SK-N-SH treated with all-trans-retinoic acid at 6 μM for 48 hours (cell line): ENCODE results near the gene FNDC11.
A peak's percentile ranks its signal among the peaks of the same experiment; 100 is the strongest.

Source experiments
- ATAC-seq: fragments of 200-7000 bp; cut with Tn5 transposase; 3 replicates; pipeline ENCODE4 v1.9.1; 2020; ENCODE audit warnings: mild to moderate bottlenecking, moderate library complexity
- ARNTL ChIP-seq: fragments of 450-650 bp; formaldehyde crosslinking; IDR thresholded peaks from 2 replicates; pipeline ENCODE4 v1.5.0; 2020; ENCODE audit warnings: low read depth, mild to moderate bottlenecking, moderate library complexity, borderline replicate concordance
- BACH2 ChIP-seq: fragments of 250-450 bp; sonication (Bioruptor Pico); IDR thresholded peaks from 2 replicates; pipeline ENCODE4 v1.9.0; 2021; ENCODE audit warnings: mild to moderate bottlenecking, borderline replicate concordance
- CSRNP3 ChIP-seq: fragments of 250-450 bp; sonication (Bioruptor Pico); IDR thresholded peaks from 2 replicates; pipeline ENCODE4 v1.5.1; 2021; ENCODE audit warnings: mild to moderate bottlenecking, moderate library complexity
- ESRRG ChIP-seq: fragments of 250-450 bp; sonication (Bioruptor Pico); IDR thresholded peaks from 2 replicates; pipeline ENCODE4 v1.6.1; 2021; ENCODE audit warnings: mild to moderate bottlenecking
- GLIS3 ChIP-seq: fragments of 250-450 bp; sonication (Bioruptor Pico); IDR thresholded peaks from 2 replicates; pipeline ENCODE4 v1.5.0; 2020; ENCODE audit warnings: mild to moderate bottlenecking, moderate library complexity
- OSR1 ChIP-seq: fragments of 250-450 bp; sonication (Bioruptor Pico); IDR thresholded peaks from 2 replicates; pipeline ENCODE4 v1.8.0; 2022; ENCODE audit warnings: moderate library complexity, mild to moderate bottlenecking, inconsistent platforms
- POU6F1 ChIP-seq: fragments of 250-450 bp; sonication (Bioruptor Pico); IDR thresholded peaks from 2 replicates; pipeline ENCODE4 v1.8.0; 2021; ENCODE audit warnings: low read depth, mild to moderate bottlenecking, moderate library complexity, borderline replicate concordance
- RARB ChIP-seq: fragments of 250-450 bp; sonication (Bioruptor Pico); IDR thresholded peaks from 2 replicates; pipeline ENCODE4 v1.8.0; 2021; ENCODE audit warnings: mild to moderate bottlenecking, moderate library complexity
- SNAI2 ChIP-seq: fragments of 250-450 bp; sonication (Bioruptor Pico); IDR thresholded peaks from 2 replicates; pipeline ENCODE4 v1.5.0; 2020; ENCODE audit warnings: mild to moderate bottlenecking, moderate library complexity
- TOX ChIP-seq: fragments of 250-450 bp; sonication (Bioruptor Pico); IDR thresholded peaks from 2 replicates; pipeline ENCODE4 v1.8.0; 2021; ENCODE audit warnings: mild to moderate bottlenecking, moderate library complexity, borderline replicate concordance
- ZC3H10 ChIP-seq: fragments of 250-450 bp; sonication (Bioruptor Pico); IDR thresholded peaks from 2 replicates; pipeline ENCODE4 v1.5.1; 2021; ENCODE audit warnings: mild to moderate bottlenecking, moderate library complexity
- ZFP3 ChIP-seq: fragments of 250-450 bp; sonication (Bioruptor Pico); IDR thresholded peaks from 2 replicates; pipeline ENCODE4 v1.5.0; 2020; ENCODE audit warnings: mild to moderate bottlenecking, moderate library complexity
- ZFP30 ChIP-seq: fragments of 450-650 bp; formaldehyde crosslinking; IDR thresholded peaks from 2 replicates; pipeline ENCODE4 v1.5.0; 2022; ENCODE audit warnings: mild to moderate bottlenecking, moderate library complexity
- ZNF70 ChIP-seq: fragments of 450-650 bp; formaldehyde crosslinking; IDR thresholded peaks from 2 replicates; pipeline ENCODE4 v1.5.0; 2020; ENCODE audit warnings: mild to moderate bottlenecking, moderate library complexity
- ZNF8 ChIP-seq: fragments of 450-650 bp; formaldehyde crosslinking; IDR thresholded peaks from 2 replicates; pipeline ENCODE4 v1.5.0; 2020; ENCODE audit warnings: mild to moderate bottlenecking, moderate library complexity
- TF ChIP-seq, protein P1 (sequence below): fragments of 250-450 bp; sonication (Bioruptor Pico); IDR thresholded peaks from 2 replicates; pipeline ENCODE4 v1.8.0; 2020; ENCODE audit warnings: mild to moderate bottlenecking, moderate library complexity, borderline replicate concordance
- TF ChIP-seq, protein P2 (sequence below): fragments of 250-450 bp; sonication (Bioruptor Pico); IDR thresholded peaks from 2 replicates; pipeline ENCODE4 v1.5.0; 2020; ENCODE audit warnings: mild to moderate bottlenecking, moderate library complexity
- TF ChIP-seq, protein P3 (sequence below): fragments of 250-450 bp; sonication (Bioruptor Pico); IDR thresholded peaks from 2 replicates; pipeline ENCODE4 v1.5.1; 2020; ENCODE audit warnings: low read depth, mild to moderate bottlenecking, moderate library complexity

FNDC11 gene

GRCh38 chr20:63518946-63519667 is 34.9 kb upstream of the FNDC11 start (continued):
- TF ChIP-seq, protein P1, sequence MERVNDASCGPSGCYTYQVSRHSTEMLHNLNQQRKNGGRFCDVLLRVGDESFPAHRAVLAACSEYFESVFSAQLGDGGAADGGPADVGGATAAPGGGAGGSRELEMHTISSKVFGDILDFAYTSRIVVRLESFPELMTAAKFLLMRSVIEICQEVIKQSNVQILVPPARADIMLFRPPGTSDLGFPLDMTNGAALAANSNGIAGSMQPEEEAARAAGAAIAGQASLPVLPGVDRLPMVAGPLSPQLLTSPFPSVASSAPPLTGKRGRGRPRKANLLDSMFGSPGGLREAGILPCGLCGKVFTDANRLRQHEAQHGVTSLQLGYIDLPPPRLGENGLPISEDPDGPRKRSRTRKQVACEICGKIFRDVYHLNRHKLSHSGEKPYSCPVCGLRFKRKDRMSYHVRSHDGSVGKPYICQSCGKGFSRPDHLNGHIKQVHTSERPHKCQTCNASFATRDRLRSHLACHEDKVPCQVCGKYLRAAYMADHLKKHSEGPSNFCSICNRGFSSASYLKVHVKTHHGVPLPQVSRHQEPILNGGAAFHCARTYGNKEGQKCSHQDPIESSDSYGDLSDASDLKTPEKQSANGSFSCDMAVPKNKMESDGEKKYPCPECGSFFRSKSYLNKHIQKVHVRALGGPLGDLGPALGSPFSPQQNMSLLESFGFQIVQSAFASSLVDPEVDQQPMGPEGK (CRISPR knock-in tag), result no peak
- TF ChIP-seq BACH2 (CRISPR knock-in tag), result no peak
- TF ChIP-seq CSRNP3 (CRISPR knock-in tag), result no peak

DNA sequence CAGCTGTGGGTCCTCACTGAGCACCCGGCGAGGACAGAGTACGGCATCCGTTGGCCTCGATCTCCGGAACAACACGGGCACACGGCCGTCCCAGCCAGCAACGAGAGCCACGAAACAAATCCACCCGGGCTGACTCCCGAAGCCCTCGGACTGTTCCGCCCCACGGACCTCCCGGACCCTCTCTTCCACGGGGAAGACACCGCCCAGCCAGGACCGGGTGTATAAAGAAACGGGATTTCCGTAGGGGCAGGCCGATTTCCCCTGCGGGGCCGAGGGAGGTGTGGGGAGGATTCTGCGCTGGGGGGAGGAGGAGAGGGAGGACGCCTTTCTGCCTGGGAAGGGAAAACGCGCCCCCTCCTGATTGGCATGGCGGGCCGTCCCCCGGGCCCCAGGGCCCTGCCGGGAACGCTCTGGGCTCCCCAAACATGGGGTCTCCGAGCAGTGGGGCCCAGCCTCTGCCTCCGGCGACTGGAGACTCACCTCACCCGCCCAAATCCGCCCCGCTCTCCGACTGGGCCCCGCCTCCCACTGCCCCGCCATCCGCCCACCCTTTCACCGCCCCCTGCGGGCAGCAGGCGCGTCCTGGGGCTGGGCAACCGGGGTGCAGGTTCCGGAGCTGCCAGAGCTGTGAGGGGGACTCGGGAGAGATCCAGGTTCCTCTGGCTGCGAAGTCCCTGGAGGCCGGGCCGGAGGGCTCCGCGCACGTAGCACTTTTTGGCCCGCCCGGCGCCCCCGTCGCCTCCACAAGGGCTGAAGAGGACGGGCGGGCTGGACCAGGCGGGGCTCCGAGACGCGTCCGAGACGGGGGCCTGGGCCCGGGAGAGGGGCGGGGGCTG is 34.1 kb upstream of the FNDC11 start:
- no peak for TF ChIP-seq POU6F1 (CRISPR knock-in tag)
- no peak for TF ChIP-seq ARNTL (CRISPR knock-in tag)
- TF ChIP-seq, protein P2, sequence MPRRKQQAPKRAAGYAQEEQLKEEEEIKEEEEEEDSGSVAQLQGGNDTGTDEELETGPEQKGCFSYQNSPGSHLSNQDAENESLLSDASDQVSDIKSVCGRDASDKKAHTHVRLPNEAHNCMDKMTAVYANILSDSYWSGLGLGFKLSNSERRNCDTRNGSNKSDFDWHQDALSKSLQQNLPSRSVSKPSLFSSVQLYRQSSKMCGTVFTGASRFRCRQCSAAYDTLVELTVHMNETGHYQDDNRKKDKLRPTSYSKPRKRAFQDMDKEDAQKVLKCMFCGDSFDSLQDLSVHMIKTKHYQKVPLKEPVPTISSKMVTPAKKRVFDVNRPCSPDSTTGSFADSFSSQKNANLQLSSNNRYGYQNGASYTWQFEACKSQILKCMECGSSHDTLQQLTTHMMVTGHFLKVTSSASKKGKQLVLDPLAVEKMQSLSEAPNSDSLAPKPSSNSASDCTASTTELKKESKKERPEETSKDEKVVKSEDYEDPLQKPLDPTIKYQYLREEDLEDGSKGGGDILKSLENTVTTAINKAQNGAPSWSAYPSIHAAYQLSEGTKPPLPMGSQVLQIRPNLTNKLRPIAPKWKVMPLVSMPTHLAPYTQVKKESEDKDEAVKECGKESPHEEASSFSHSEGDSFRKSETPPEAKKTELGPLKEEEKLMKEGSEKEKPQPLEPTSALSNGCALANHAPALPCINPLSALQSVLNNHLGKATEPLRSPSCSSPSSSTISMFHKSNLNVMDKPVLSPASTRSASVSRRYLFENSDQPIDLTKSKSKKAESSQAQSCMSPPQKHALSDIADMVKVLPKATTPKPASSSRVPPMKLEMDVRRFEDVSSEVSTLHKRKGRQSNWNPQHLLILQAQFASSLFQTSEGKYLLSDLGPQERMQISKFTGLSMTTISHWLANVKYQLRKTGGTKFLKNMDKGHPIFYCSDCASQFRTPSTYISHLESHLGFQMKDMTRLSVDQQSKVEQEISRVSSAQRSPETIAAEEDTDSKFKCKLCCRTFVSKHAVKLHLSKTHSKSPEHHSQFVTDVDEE (CRISPR knock-in tag), result no peak
- TF ChIP-seq, protein P3, sequence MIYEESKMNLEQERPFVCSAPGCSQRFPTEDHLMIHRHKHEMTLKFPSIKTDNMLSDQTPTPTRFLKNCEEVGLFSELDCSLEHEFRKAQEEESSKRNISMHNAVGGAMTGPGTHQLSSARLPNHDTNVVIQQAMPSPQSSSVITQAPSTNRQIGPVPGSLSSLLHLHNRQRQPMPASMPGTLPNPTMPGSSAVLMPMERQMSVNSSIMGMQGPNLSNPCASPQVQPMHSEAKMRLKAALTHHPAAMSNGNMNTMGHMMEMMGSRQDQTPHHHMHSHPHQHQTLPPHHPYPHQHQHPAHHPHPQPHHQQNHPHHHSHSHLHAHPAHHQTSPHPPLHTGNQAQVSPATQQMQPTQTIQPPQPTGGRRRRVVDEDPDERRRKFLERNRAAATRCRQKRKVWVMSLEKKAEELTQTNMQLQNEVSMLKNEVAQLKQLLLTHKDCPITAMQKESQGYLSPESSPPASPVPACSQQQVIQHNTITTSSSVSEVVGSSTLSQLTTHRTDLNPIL (CRISPR knock-in tag), result no peak
- TF ChIP-seq ZFP3, result no peak
- no peak for TF ChIP-seq ZC3H10 (CRISPR knock-in tag)
- TF ChIP-seq ZFP30 (CRISPR knock-in tag), result no peak
- no peak for TF ChIP-seq RARB (CRISPR knock-in tag)
- TF ChIP-seq ZNF8 (CRISPR knock-in tag), result no peak
- no peak for TF ChIP-seq ESRRG (CRISPR knock-in tag)
- TF ChIP-seq, protein P1 (CRISPR knock-in tag), result no peak; the same call in 1 of the 2 replicates
- TF ChIP-seq OSR1 (CRISPR knock-in tag), result no peak
- no peak for TF ChIP-seq SNAI2 (CRISPR knock-in tag)
- TF ChIP-seq ZNF70 (CRISPR knock-in tag), result no peak
- no peak for TF ChIP-seq CSRNP3 (CRISPR knock-in tag)
- no peak for TF ChIP-seq GLIS3 (CRISPR knock-in tag)
- no peak for TF ChIP-seq BACH2 (CRISPR knock-in tag)
- TF ChIP-seq TOX (CRISPR knock-in tag), result no peak
- TF ChIP-seq, all 23 proteins: peak for 0
- peak; percentile 75 for ATAC-seq
